B cell (primary cell): ENCODE measurements around the gene OR13C9.

ENCODE experiments used
- EZH2 ChIP-seq: IDR thresholded peaks from 2 replicates; pipeline ENCODE4 v1.6.1; 2012; ENCODE audit warnings: borderline replicate concordance, low read depth, mild to moderate bottlenecking, moderate library complexity, low read length; ENCODE audit not compliant: insufficient read depth, poor library complexity, severe bottlenecking
- TF ChIP-seq, protein P1 (sequence below): fragments of 200-600 bp; IDR thresholded peaks from one replicate; pipeline ENCODE4 v1.8.0; 2022; ENCODE audit warnings: antibody characterized with exemption, mild to moderate bottlenecking

DNA sequence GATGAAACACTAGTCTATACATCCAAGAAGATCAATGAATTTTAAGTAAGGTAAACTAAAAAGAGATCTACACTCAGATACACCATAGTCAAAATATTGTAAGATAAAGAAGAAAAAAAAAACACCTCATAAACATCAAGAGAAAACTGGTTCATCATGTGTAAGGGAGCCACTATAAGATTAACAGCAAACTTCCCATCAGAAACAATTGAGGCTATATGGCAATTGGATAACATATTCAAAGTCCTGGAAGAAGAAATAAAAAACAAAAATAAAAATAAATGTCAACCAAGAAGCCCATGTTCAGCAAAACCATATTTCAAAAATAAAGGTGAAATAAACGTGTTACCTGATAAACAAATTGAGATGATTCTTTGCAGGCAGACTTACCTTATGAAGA, 45.4 kb downstream of the OR13C9 start:
- TF ChIP-seq, protein P1, sequence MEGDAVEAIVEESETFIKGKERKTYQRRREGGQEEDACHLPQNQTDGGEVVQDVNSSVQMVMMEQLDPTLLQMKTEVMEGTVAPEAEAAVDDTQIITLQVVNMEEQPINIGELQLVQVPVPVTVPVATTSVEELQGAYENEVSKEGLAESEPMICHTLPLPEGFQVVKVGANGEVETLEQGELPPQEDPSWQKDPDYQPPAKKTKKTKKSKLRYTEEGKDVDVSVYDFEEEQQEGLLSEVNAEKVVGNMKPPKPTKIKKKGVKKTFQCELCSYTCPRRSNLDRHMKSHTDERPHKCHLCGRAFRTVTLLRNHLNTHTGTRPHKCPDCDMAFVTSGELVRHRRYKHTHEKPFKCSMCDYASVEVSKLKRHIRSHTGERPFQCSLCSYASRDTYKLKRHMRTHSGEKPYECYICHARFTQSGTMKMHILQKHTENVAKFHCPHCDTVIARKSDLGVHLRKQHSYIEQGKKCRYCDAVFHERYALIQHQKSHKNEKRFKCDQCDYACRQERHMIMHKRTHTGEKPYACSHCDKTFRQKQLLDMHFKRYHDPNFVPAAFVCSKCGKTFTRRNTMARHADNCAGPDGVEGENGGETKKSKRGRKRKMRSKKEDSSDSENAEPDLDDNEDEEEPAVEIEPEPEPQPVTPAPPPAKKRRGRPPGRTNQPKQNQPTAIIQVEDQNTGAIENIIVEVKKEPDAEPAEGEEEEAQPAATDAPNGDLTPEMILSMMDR: no peak
- no peak for TF ChIP-seq EZH2
